ENCODE measurements around the gene MATR3.

Gene MATR3

GRCh38 chr5:139277171-139277570 is 16.4 kb upstream of the MATR3 start:
- in situ Hi-C loops (cut with HindIII; ENCODE audit: low sequenced_read_pairs): no loop called here
- H3K4me3 ChIP-seq (ENCODE audit: low read depth, low read length): no peak overlapping the region
- no peak for DNase-seq (ENCODE audit: low read depth)
- TF ChIP-seq CTCF (IDR thresholded peaks at IDR 0.05; ENCODE audit: low read depth, low read length, missing control alignments): no peak

GRCh38 chr5:139278540-139279274 is 14.8 kb upstream of the MATR3 start:
- TF ChIP-seq CTCF (IDR thresholded peaks at IDR 0.05; ENCODE audit: low read depth, low read length, missing control alignments): no peak
- DNase-seq (ENCODE audit: low read depth): no peak
- in situ Hi-C loops (cut with HindIII; ENCODE audit: low sequenced_read_pairs): no loop called here
- no peak overlapping the region for H3K4me3 ChIP-seq (ENCODE audit: low read depth, low read length)

- no peak for DNase-seq (ENCODE audit: low read depth)
- in situ Hi-C loops (cut with HindIII; ENCODE audit: low sequenced_read_pairs): no loop called here
- no peak for TF ChIP-seq CTCF (IDR thresholded peaks at IDR 0.05; ENCODE audit: low read depth, low read length, missing control alignments)
These were observed 11.4 kb upstream of the MATR3 start for GRCh38 chr5:139282197-139282557.

GRCh38 chr5:139283252-139284166 is 10.0 kb upstream of the MATR3 start:
- DNase-seq (ENCODE audit: low read depth): no peak
- in situ Hi-C loops (cut with HindIII; ENCODE audit: low sequenced_read_pairs): no loop called here
- no peak for TF ChIP-seq CTCF (IDR thresholded peaks at IDR 0.05; ENCODE audit: low read depth, low read length, missing control alignments)

More at GRCh38 chr5:139282197-139282557, 11.4 kb upstream of the MATR3 start:
- H3K4me3 ChIP-seq (ENCODE audit: low read depth, low read length): no peak overlapping the region

GRCh38 chr5:139284295-139284694 is 9.2 kb upstream of the MATR3 start:
- H3K4me3 ChIP-seq (ENCODE audit: low read depth, low read length): no peak overlapping the region
- DNase-seq (ENCODE audit: low read depth): no peak
- no peak for TF ChIP-seq CTCF (IDR thresholded peaks at IDR 0.05; ENCODE audit: low read depth, low read length, missing control alignments)
- in situ Hi-C loops (cut with HindIII; ENCODE audit: low sequenced_read_pairs): no loop called here

More at GRCh38 chr5:139283252-139284166, 10.0 kb upstream of the MATR3 start:
- H3K4me3 ChIP-seq (ENCODE audit: low read depth, low read length): no peak overlapping the region

- DNase-seq (ENCODE audit: low read depth): no peak
- in situ Hi-C loops (cut with HindIII; ENCODE audit: low sequenced_read_pairs): no loop called here
- no peak for TF ChIP-seq CTCF (IDR thresholded peaks at IDR 0.05; ENCODE audit: low read depth, low read length, missing control alignments)
- H3K4me3 ChIP-seq (ENCODE audit: low read depth, low read length): no peak overlapping the region
These were observed 7.7 kb upstream of the MATR3 start for GRCh38 chr5:139285651-139286392.

Measured in astrocyte of the cerebellum (primary cell).